Panc1 (cell line): Measurements from ENCODE around the gene CDRT15L2.
"Not testable (repeated sequence)": the region's sequence is repeated elsewhere in the genome, so short reads cannot be mapped to it uniquely, and the experiment has no call there.

ENCODE experiments used
- POLR2AphosphoS5 ChIP-seq: IDR thresholded peaks from 2 replicates; pipeline ENCODE4 v1.6.1; 2012; ENCODE audit warnings: mild to moderate bottlenecking, low read depth, low read length, moderate library complexity
- REST ChIP-seq, 2 experiments: IDR thresholded peaks; 2 replicates each; pipeline ENCODE4 v1.6.1; 2011 to 2012; ENCODE audit warnings: low read depth in 2 of 2, control low read depth in 1 of 2, low read length in 1 of 2, mild to moderate bottlenecking in 1 of 2, moderate library complexity in 1 of 2; ENCODE audit not compliant: insufficient read depth in 1 of 2
- TF ChIP-seq, protein P1 (sequence below): fragments of 450-650 bp; IDR thresholded peaks from 2 replicates; pipeline ENCODE4 v1.5.1; 2017; ENCODE audit warnings: mild to moderate bottlenecking

DNA sequence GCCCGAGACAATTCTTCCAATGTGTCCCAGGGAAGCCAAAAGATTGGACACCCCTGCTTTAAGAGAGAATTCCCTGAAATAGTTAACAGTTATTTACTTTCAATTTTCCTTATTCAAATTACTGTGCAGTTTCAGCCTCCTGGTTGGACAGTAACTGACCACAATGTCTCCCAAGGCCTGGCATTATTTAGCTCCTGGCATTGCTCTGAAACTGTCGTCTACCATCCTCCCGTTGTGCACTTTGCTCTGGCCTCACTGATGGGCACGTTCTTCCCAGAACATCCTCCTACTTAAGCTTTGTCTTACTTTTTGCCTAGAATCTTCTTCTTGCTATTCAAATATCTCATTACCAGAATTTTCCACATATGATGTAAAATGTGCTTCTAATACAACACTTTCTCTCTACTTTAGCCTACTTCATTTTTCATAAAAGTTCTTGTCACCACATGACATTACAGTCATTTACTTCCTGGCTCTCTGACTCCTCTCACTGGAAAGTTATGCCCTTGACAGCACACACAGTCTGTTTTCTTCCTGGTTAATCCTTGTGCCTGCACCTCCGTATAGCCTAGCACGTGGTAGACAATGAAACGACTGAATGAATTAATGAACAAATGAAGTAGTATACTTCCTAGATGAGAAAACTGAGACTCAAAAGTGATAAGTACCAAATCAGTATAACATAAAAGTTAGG, 37.5 kb upstream of the CDRT15L2 start:
- TF ChIP-seq, protein P1, sequence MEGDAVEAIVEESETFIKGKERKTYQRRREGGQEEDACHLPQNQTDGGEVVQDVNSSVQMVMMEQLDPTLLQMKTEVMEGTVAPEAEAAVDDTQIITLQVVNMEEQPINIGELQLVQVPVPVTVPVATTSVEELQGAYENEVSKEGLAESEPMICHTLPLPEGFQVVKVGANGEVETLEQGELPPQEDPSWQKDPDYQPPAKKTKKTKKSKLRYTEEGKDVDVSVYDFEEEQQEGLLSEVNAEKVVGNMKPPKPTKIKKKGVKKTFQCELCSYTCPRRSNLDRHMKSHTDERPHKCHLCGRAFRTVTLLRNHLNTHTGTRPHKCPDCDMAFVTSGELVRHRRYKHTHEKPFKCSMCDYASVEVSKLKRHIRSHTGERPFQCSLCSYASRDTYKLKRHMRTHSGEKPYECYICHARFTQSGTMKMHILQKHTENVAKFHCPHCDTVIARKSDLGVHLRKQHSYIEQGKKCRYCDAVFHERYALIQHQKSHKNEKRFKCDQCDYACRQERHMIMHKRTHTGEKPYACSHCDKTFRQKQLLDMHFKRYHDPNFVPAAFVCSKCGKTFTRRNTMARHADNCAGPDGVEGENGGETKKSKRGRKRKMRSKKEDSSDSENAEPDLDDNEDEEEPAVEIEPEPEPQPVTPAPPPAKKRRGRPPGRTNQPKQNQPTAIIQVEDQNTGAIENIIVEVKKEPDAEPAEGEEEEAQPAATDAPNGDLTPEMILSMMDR, result not testable (repeated sequence)
- not testable (repeated sequence) for TF ChIP-seq POLR2AphosphoS5; REST (IDR thresholded peaks at IDR 0.05; ENCODE audit: insufficient read depth in 1 of 2, low read depth in 2 of 2, low read length in 1 of 2)
